CD14-positive monocyte (primary cell): ENCODE measurements around the gene MEG3. TPM values are rescaled to one million over a fixed set of nuclear protein-coding genes. Genes with fewer than 3 reads are reported as not detected.

Experiments
- DNase-seq, 3 donors: peaks; one replicate each; pipeline ENCODE4 v3.0.0-alpha.2; 2011 to 2022
- H2AFZ ChIP-seq: 2 replicates; pipeline ENCODE4 v1.6.0; 2012; ENCODE audit warnings: mild to moderate bottlenecking, low read depth, low read length, inconsistent platforms; ENCODE audit not compliant: insufficient read depth, poor library complexity, severe bottlenecking
- H3K27ac ChIP-seq, 2 donors: 1 replicate in 1 of 2; 2 replicates in 1 of 2; pipeline ENCODE4 v1.5.1; 2012 to 2013; ENCODE audit warnings: low read length in 2 of 2, control low read depth in 1 of 2, inconsistent platforms in 1 of 2, low read depth in 1 of 2, mild to moderate bottlenecking in 1 of 2
- H3K27me3 ChIP-seq, 2 donors: one replicate each; pipeline versions ENCODE4 v1.6.0 to v1.6.1; 2011 to 2013; ENCODE audit warnings: low read length in 2 of 2; ENCODE audit not compliant: control insufficient read depth in 2 of 2, insufficient read depth in 2 of 2
- H3K36me3 ChIP-seq, 2 donors: replicated peaks in 1 of 2; 1 replicate in 1 of 2; 2 replicates in 1 of 2; pipeline versions ENCODE4 v1.5.1 to v1.6.1; 2012 to 2013; ENCODE audit warnings: low read length in 2 of 2, control low read depth in 1 of 2, inconsistent platforms in 1 of 2, mild to moderate bottlenecking in 1 of 2; ENCODE audit not compliant: insufficient read depth in 2 of 2, control insufficient read depth in 1 of 2
- H3K4me1 ChIP-seq, 2 donors: 1 replicate in 1 of 2; 2 replicates in 1 of 2; pipeline versions ENCODE4 v1.5.1 to v1.6.1; 2012 to 2013; ENCODE audit warnings: low read length in 2 of 2, control low read depth in 1 of 2, inconsistent platforms in 1 of 2, mild to moderate bottlenecking in 1 of 2, moderate library complexity in 1 of 2; ENCODE audit not compliant: insufficient read depth in 2 of 2, control insufficient read depth in 1 of 2
- H3K4me2 ChIP-seq: replicated peaks from 2 replicates; pipeline ENCODE3; 2012; ENCODE audit warnings: low read length, moderate library complexity, mild to moderate bottlenecking; ENCODE audit not compliant: poor library complexity, severe bottlenecking; ENCODE audit errors: extremely low read depth
- H3K4me3 ChIP-seq, 3 experiments: fragments of 200-600 bp in 1 of 3; sonication (generic) in 1 of 3; replicated peaks in 1 of 3; 1 replicate in 2 of 3; 2 replicates in 1 of 3; pipeline ENCODE4 v1.5.1; 2011 to 2013; ENCODE audit warnings: low read length in 3 of 3, mild to moderate bottlenecking in 3 of 3, control low read depth in 2 of 3, low read depth in 2 of 3, inconsistent platforms in 1 of 3, moderate library complexity in 1 of 3
- H3K79me2 ChIP-seq: 2 replicates; pipeline ENCODE4 v1.6.0; 2012; ENCODE audit warnings: mild to moderate bottlenecking, control low read depth, inconsistent platforms, low read length, moderate library complexity; ENCODE audit not compliant: insufficient read depth
- H3K9ac ChIP-seq: 2 replicates; pipeline ENCODE4 v1.6.0; 2017; ENCODE audit warnings: low read length, mild to moderate bottlenecking; ENCODE audit not compliant: insufficient read depth, poor library complexity, severe bottlenecking
- H3K9me3 ChIP-seq, 2 donors: replicated peaks in 1 of 2; 1 replicate in 1 of 2; 2 replicates in 1 of 2; pipeline versions ENCODE4 v1.5.1 to v1.6.1; 2012 to 2013; ENCODE audit warnings: low read length in 2 of 2, control low read depth in 1 of 2; ENCODE audit not compliant: control insufficient read depth in 1 of 2, insufficient read depth in 1 of 2
- H4K20me1 ChIP-seq: 2 replicates; pipeline ENCODE4 v1.6.0; 2012; ENCODE audit warnings: mild to moderate bottlenecking, low read length, control low read depth, moderate library complexity; ENCODE audit not compliant: insufficient read depth
- H3K27ac Mint-ChIP-seq, 7 donors: one replicate each; pipeline ENCODE4 v1.8.0; 2020; ENCODE audit warnings: mild to moderate bottlenecking in 7 of 7, mixed read lengths in 7 of 7, moderate library complexity in 6 of 7, inconsistent platforms in 2 of 7
- H3K27me3 Mint-ChIP-seq, 3 donors: one replicate each; pipeline ENCODE4 v1.8.0; 2021 to 2022; ENCODE audit warnings: low read depth in 3 of 3, mild to moderate bottlenecking in 3 of 3, mixed read lengths in 3 of 3, moderate library complexity in 3 of 3, inconsistent platforms in 1 of 3
- H3K36me3 Mint-ChIP-seq, 2 donors: one replicate each; pipeline ENCODE4 v1.8.0; 2020; ENCODE audit warnings: mixed read lengths in 2 of 2, inconsistent platforms in 1 of 2, mild to moderate bottlenecking in 1 of 2
- H3K4me1 Mint-ChIP-seq: one replicate; pipeline ENCODE4 v1.8.0; 2020; ENCODE audit warnings: mild to moderate bottlenecking, mixed read lengths
- H3K4me3 Mint-ChIP-seq, 2 donors: one replicate each; pipeline ENCODE4 v1.8.0; 2020; ENCODE audit warnings: mild to moderate bottlenecking in 2 of 2, mixed read lengths in 2 of 2, moderate library complexity in 1 of 2
- H3K9me3 Mint-ChIP-seq, 7 donors: one replicate each; pipeline ENCODE4 v1.8.0; 2020 to 2022; ENCODE audit warnings: mixed read lengths in 7 of 7, mild to moderate bottlenecking in 6 of 7, moderate library complexity in 6 of 7, inconsistent platforms in 2 of 7
- WGBS: methylation state at CpG from one replicate; pipeline ENCODE4 v1.1.5; 2013; ENCODE audit warnings: missing lambda C conversion rate; ENCODE audit not compliant: insufficient coverage; 5-methylcytosine and 5-hydroxymethylcytosine counted together
- intact Hi-C, 2 donors: fragments of 100-400 bp; cut with micrococcal nuclease; formaldehyde crosslinking; loops; one replicate each; pipeline versions ENCODE4 v1.15.0 to v1.15.1; 2023
- polyA plus RNA-seq, 3 donors: library from polyadenylated mRNA; depleted of rRNA in 1 of 3; unstranded in 2 of 3; stranded (reverse) in 1 of 3; fragments of 300-500 nt in 2 of 3; fragments of >200 nt in 1 of 3; fragmentation: Illumina TruSeq in 2 of 3; gene quantifications; 1 replicate in 2 of 3; 2 replicates in 1 of 3; pipeline ENCODE4 v1.2.3, GENCODE V29; 2012 to 2021
- TF ChIP-seq, protein P1 (sequence below): fragments of 200-600 bp; IDR thresholded peaks from one replicate; pipeline ENCODE4 v1.8.0; 2022; ENCODE audit warnings: antibody characterized with exemption, mild to moderate bottlenecking

MEG3 gene
- polyA plus RNA-seq, 3 donors, result 1.7 TPM; not detected in 2

DNA sequence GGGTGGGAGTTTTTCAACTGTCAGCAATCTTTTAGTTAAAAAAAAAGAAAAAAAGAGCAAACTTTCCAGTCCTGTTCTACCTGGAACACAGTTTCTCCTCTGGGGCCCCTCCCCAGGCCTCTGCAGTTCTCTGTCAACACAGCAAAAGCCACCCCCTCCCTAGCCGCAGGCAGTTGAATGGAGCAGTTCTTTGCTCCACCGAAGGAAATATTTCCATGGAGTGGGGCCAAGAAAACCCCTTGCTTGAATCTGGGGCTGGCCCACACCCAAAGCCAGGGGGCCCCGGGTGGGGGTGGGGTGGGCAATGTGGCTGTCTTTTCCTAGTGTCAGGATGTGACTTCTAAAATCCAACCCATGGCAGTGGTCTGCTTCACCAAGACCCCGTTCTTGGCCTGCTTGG, 5.0 kb upstream of the MEG3 start:
- H4K20me1 ChIP-seq, result no peaks in the 10 kb centered on the region
- intact Hi-C loops, result no loop called here
- H3K4me1 Mint-ChIP-seq, result peaks cover 10% of the 10 kb centered on the region
- H3K4me3 Mint-ChIP-seq, result no peak overlapping the region
- H3K79me2 ChIP-seq, result no peaks in the 10 kb centered on the region
- no peak overlapping the region for H3K27ac ChIP-seq
- H3K27me3 ChIP-seq, result peaks cover 0 to 29% of the 10 kb centered on the region in 2 donors
- no peaks in the 10 kb centered on the region for H3K36me3 Mint-ChIP-seq
- H3K36me3 ChIP-seq, result no peaks in the 10 kb centered on the region
- H3K4me1 ChIP-seq, result no peaks in the 10 kb centered on the region
- no peak for DNase-seq
- no peak overlapping the region for H3K4me3 ChIP-seq
- peaks cover 34 to 38% (median 35%) of the 10 kb centered on the region in 3 donors for H3K27me3 Mint-ChIP-seq
- H3K9me3 Mint-ChIP-seq, result peaks cover 3 to 15% (median 11%) of the 10 kb centered on the region in 7 donors
- WGBS, result 63% methylated on average over 3 of the region's 4 CpGs
- H3K4me2 ChIP-seq, result no peak overlapping the region
- peaks cover 5 to 15% of the 10 kb centered on the region in 2 donors for H3K9me3 ChIP-seq
- TF ChIP-seq, protein P1, sequence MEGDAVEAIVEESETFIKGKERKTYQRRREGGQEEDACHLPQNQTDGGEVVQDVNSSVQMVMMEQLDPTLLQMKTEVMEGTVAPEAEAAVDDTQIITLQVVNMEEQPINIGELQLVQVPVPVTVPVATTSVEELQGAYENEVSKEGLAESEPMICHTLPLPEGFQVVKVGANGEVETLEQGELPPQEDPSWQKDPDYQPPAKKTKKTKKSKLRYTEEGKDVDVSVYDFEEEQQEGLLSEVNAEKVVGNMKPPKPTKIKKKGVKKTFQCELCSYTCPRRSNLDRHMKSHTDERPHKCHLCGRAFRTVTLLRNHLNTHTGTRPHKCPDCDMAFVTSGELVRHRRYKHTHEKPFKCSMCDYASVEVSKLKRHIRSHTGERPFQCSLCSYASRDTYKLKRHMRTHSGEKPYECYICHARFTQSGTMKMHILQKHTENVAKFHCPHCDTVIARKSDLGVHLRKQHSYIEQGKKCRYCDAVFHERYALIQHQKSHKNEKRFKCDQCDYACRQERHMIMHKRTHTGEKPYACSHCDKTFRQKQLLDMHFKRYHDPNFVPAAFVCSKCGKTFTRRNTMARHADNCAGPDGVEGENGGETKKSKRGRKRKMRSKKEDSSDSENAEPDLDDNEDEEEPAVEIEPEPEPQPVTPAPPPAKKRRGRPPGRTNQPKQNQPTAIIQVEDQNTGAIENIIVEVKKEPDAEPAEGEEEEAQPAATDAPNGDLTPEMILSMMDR, result no peak
- H3K27ac Mint-ChIP-seq, result no peak overlapping the region
- no peak overlapping the region for H3K9ac ChIP-seq
- no peak overlapping the region for H2AFZ ChIP-seq

DNA sequence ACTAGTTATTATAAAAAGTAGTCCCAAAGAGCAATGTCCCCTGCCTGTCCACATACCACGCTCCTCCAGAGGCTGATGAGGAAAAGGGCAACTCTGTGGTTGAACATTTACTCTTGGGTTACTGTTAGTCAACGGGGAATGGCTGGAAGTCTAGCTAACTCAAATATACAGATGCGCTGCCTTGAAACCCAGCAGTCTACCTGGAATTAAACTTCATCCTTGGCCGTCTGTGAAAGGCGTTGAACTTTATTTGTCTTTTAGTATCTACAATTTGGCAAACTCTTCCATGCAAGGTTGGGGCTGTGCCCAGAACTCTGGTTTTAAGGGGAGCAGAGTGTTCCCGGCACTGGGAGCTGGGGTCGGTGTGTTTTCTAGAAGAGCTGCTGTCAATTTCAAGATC, 3.9 kb upstream of the MEG3 start:
- TF ChIP-seq, protein P1, result no peak
- H3K36me3 ChIP-seq, result no peaks in the 10 kb centered on the region
- peaks cover 14 to 25% of the 10 kb centered on the region in 2 donors for H3K9me3 ChIP-seq
- no peak overlapping the region for H2AFZ ChIP-seq
- 93% methylated on average over 4 of the region's 7 CpGs for WGBS
- no peaks in the 10 kb centered on the region for H4K20me1 ChIP-seq
- no peaks in the 10 kb centered on the region for H3K4me1 ChIP-seq
- Mint-ChIP-seq H3K9me3 (peaks cover 12 to 23% (median 16%) of the 10 kb centered on the region in 7 donors), H3K27ac (no peak overlapping the region), H3K4me1 (peaks cover 16% of the 10 kb centered on the region), H3K4me3 (no peak overlapping the region), H3K36me3 (no peaks in the 10 kb centered on the region), H3K27me3 (peaks cover 44 to 46% (median 45%) of the 10 kb centered on the region in 3 donors)
- H3K4me2 ChIP-seq, result no peak overlapping the region
- DNase-seq, result no peak
- no peak overlapping the region for H3K4me3 ChIP-seq
- intact Hi-C loops, result no loop called here
- no peak overlapping the region for H3K9ac ChIP-seq
- H3K79me2 ChIP-seq, result no peaks in the 10 kb centered on the region
- H3K27ac ChIP-seq, result no peak overlapping the region
- peaks cover 0 to 40% of the 10 kb centered on the region in 2 donors for H3K27me3 ChIP-seq
